Measurements from ENCODE around the gene WWOX.

DNA sequence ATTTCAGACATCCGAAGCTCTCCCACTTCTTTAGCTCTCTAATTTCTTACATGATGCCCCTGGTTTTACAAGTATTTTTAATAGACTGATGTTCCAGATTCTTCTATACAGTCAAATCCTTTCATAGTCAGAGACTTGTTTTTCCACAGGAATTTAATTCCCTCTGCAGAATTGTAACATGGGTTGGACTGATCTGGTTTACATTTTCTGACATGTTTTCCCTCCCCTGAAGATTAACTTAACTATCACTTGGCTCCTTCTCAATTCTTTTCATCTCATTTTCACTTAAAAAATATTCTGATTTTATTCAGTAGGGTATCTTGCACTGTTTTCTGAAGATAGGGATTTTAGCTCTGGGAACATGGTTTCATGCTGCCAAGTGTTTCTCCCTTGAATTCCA, 1148.9 kb downstream of the WWOX start:
- TF ChIP-seq, protein P1, sequence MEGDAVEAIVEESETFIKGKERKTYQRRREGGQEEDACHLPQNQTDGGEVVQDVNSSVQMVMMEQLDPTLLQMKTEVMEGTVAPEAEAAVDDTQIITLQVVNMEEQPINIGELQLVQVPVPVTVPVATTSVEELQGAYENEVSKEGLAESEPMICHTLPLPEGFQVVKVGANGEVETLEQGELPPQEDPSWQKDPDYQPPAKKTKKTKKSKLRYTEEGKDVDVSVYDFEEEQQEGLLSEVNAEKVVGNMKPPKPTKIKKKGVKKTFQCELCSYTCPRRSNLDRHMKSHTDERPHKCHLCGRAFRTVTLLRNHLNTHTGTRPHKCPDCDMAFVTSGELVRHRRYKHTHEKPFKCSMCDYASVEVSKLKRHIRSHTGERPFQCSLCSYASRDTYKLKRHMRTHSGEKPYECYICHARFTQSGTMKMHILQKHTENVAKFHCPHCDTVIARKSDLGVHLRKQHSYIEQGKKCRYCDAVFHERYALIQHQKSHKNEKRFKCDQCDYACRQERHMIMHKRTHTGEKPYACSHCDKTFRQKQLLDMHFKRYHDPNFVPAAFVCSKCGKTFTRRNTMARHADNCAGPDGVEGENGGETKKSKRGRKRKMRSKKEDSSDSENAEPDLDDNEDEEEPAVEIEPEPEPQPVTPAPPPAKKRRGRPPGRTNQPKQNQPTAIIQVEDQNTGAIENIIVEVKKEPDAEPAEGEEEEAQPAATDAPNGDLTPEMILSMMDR (conservative IDR thresholded peaks at IDR 0.05; ENCODE audit: low read depth, low read length) = no peak
- no peak for TF ChIP-seq EZH2 (IDR thresholded peaks at IDR 0.05; ENCODE audit: low read length, unreplicated experiment)
